Activated CD4-positive, CD25-positive, alpha-beta regulatory T cell (primary cell): ENCODE results near the gene FBXL19.

Experiments used
- DNase-seq, 4 experiments: peaks; one replicate each; lab custom pipeline; 2025; lab: John Stamatoyannopoulos, UW

FBXL19 gene

GRCh38 chr16:30944352-30944751, 21.0 kb downstream of the FBXL19 start:
- DNase-seq = no peak

- DNase-seq = no peak
Measured at GRCh38 chr16:30946671-30947540, 23.5 kb downstream of the FBXL19 start.

DNA sequence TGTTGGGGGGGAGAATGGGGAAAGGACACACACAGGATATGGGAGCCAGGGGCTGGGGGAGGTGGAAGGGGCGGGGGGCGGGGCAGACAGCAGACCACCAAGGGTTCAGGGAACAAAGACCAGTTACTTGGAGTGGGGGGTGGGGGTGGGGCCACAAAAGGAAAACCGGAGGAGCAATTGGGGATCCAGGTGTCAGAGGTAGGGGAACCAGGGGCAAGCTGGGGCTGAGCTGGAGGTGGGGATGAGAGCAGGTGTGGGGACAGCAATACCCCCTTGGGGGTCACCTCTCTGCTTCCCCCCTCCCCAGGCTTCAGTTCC, 24.1 kb downstream of the FBXL19 start:
- no peak for DNase-seq

GRCh38 chr16:30947859-30948666, 24.7 kb downstream of the FBXL19 start:
- DNase-seq = no peak

- DNase-seq = no peak
Measured at GRCh38 chr16:30948667-30949649, 25.6 kb downstream of the FBXL19 start, which contains the start of gene ORAI3. Gene ORAI3, plus strand, starts transcription at chr16:30949068. Its CDS starts 222 bp downstream, at chr16:30949290.

DNA sequence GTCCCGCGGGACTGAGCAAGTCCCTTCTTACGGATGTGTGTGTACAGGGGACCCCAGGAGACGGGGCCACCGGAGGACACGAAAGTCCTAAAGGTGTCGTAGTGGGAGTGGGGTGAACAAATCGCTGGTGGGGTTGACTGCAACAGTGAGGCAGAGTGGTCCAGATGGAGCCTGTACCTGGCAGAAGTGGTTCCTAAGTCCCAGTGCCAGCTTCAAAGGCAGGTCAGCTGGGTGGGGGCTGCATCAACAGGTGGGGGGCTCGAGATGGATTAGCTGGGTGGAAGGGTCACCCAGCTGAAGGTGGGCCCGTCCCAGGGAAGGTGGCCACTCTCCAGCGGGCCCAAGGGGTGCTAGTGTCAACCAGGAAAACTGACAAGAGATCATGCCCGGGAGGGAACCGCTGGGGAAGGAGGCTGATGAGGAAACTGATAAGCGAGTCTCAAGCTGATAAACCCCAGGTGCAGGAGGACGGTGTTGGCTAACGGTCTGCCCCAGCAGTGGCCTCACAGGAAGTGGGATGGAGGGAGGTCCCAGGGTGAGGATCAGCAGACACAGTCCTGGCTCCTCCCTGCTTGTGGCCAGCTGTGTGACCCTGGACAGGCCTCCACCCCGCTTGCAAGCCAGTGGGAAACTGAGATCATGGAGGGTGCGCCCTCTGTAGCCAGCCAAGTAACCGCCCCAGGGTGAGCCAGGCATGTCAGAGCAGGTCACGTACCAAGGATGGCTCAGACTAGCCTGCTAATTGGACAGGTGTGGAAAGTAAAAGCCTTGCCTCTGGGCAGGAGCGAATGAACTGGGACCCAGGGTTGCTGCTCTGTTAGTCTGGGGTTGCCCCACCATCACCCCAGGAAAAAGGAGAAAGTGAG, 26.5 kb downstream of the FBXL19 start:
- no peak for DNase-seq

GRCh38 chr16:30950516-30951065, 27.2 kb downstream of the FBXL19 start:
- no peak for DNase-seq

- DNase-seq = no peak
Measured at GRCh38 chr16:30951193-30951592, 27.8 kb downstream of the FBXL19 start.

GRCh38 chr16:30951750-30952149, 28.4 kb downstream of the FBXL19 start:
- DNase-seq = no peak

GRCh38 chr16:30953111-30953510, 29.7 kb downstream of the FBXL19 start:
- DNase-seq = no peak

GRCh38 chr16:30953511-30954124, 30.2 kb downstream of the FBXL19 start:
- peak; percentile 16 to 40 (median 18) for DNase-seq

DNA sequence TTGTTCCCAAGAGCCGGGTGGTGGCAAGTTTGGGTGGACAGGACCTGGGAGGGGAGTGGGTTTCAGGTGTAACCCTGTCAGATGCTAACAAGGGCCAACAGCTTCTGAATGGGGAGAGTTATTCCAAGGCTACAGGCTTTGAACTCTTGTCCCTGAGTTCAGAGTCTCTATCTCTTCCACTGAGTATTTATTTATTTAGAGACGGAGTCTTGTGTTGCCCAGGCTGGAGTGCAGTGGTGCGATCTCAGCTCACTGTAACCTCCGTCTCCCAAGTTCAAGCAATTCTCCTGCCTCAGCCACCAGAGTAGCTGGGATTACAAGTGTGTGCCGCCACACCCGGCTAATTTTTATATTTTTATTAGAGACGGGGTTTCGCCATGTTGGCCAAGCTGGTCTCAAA, 31.6 kb downstream of the FBXL19 start:
- no peak for DNase-seq

GRCh38 chr16:30956601-30957455, 33.5 kb downstream of the FBXL19 start:
- DNase-seq = peak; percentile 61 to 86 (median 77)

DNA sequence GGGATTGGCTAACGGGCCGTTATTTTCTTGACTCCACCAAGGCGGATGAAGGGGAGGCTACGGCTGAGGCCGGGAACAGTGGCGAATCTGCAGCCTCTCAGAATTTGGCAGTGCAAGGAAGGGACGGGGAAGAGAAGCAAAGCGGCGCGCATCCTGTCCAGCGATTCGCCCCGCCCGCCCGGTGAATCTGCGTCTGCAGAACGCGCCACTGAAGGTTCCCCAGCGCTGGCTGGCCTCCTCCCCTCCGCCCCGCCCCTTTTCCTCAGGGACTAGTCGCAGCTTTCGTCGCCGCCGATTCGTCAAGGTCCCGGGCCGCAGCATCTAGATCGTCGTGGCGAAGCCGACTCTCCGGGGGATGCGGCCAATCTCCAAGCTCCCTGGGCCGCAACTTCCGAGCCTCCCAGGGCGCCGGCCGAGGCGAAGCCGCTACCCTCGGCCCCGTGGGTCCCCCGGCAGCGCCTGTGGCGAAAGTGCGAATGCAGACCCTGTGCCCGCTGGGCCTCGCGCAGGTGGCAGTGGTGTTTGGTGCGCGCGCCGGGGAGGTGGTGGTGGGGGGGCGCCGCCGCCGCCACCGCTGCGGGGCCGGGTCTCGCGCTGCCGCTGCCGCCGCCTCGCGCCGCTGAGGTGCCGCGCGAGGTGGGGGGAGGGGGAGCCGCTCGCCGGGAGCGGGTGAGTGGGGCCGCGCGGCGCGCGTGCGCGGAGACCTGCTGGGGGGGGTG, 34.2 kb downstream of the FBXL19 start, which contains the start of gene SETD1A:
Gene SETD1A (plus strand): TSS at position 299 of the 719 bp plus-strand sequence. CDS start 978 bp downstream, outside the sequence.
- DNase-seq = peak; percentile 89 to 97 (median 96)

DNA sequence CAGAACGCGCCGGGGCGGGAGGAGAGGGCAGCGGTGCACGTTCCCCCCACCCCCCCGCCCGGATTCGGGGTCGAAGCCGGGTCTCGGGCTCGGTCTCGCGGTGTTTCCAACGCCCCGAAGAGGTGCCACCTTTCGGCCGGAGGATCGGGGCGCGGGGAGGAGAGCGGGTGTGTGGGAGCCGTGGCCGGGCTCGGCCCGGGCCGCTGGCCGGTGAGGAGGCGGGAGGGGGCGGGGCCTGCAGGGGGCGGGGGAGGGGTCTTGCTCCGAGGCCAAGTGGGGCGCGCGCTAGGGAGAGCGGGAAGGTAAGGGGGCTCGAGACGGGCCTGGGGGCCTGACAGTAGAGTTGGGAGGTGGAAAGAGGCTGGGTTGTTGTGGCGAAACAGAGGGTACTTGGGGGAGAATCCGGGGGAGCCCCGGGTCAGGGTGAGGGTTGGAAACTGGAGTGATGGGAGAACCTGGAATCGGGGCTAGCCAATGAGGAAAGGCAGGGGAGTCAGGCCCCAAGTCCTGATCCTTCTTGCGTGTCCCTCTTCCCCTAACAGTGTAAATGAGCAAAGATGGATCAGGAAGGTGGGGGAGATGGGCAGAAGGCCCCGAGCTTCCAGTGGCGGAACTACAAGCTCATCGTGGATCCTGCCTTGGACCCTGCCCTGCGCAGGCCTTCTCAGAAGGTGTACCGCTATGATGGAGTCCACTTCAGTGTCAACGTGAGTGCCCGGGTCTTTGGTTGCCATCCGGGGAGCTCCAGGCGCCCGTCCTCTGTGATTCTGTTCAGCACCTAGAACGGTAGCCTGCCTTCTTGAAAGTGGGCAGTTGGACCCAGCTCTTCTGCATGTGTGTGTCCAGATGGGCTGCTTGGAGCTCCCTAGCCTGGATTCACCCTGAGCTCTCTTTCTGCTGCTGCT, 35.1 kb downstream of the FBXL19 start:
- DNase-seq = no peak

DNA sequence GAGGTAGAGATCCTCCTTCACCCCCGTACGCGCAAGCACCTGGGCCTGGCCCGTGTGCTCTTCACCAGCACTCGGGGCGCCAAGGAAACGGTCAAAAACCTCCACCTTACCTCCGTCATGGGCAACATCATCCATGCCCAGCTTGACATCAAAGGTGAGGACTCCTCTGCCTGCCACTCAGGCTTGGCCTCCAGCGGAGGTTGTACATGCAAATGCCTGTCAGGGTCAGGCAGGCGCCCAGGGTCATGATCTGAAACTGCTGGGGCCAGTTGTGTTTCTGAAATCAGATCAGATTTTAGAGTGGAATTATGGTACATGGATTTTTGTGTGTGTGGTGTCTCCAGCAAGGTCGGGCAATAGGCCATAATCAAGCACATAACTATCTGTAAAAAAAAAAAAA, 38.0 kb downstream of the FBXL19 start:
- no peak for DNase-seq

- DNase-seq = no peak
Measured at GRCh38 chr16:30963925-30964511, 40.6 kb downstream of the FBXL19 start.
